Measurements from ENCODE around the gene CSMD2. TPM values are rescaled to one million over a fixed set of nuclear protein-coding genes. Genes with fewer than 3 reads are reported as not detected.

Gene CSMD2
- total and polyA plus RNA-seq, 2 experiments from 2014 or later: 5.3 to 16.6 TPM

- TF ChIP-seq CREB1 (CRISPR knock-in tag; IDR thresholded peaks at IDR 0.05; ENCODE audit: low read depth) (no peak), NANOG (IDR thresholded peaks at IDR 0.05; ENCODE audit: borderline replicate concordance) (no peak), JUNB (IDR thresholded peaks at IDR 0.05; ENCODE audit: unreplicated experiment) (no peak), ZNF114 (CRISPR knock-in tag; IDR thresholded peaks at IDR 0.05) (no peak)
Measured at GRCh38 chr1:33962061-33962460, 203.0 kb downstream of the CSMD2 start (continued).

GRCh38 chr1:33960188-33960895 lies 204.7 kb downstream of the CSMD2 start:
- H3F3A ChIP-seq (replicated peaks; ENCODE audit: low read depth): no peaks in the 10 kb centered on the region
- DNase-seq (ENCODE audit: low spot score): no peak
- no peak overlapping the region for H3K4me3 Mint-ChIP-seq
- no peak overlapping the region for H2AFZ ChIP-seq
- no peaks in the 10 kb centered on the region; the same call in 1 of the 3 replicates for H3K36me3 Mint-ChIP-seq (ENCODE audit: low read depth)
- no peak overlapping the region for H3K4me3 ChIP-seq
- no peak for ATAC-seq
- H3K9me2 ChIP-seq (ENCODE audit: insufficient read depth): no peaks in the 10 kb centered on the region
- H3K9me3 Mint-ChIP-seq: no peaks in the 10 kb centered on the region
- no peak overlapping the region for H3K4me2 ChIP-seq
- H3K4me1 Mint-ChIP-seq: peaks cover 10% of the 10 kb centered on the region
- H4K20me1 ChIP-seq (replicated peaks; ENCODE audit: insufficient read depth): 0 out of 2 replicates have a peak, but pooled peaks cover 2% of the 10 kb centered on the region
- H3K36me3 ChIP-seq (ENCODE audit: insufficient read depth): no peaks in the 10 kb centered on the region
- peaks cover 15% of the 10 kb centered on the region for H3K27me3 Mint-ChIP-seq (ENCODE audit: insufficient read depth, low read depth, poor library complexity)
- no peak overlapping the region for H3K27ac Mint-ChIP-seq
- H3K27me3 ChIP-seq (ENCODE audit: insufficient read depth): no peaks in the 10 kb centered on the region
- H3K79me2 ChIP-seq (replicated peaks; ENCODE audit: insufficient read depth): no peaks in the 10 kb centered on the region
- no peak overlapping the region for H3K27ac ChIP-seq (ENCODE audit: low read depth)
- no peaks in the 10 kb centered on the region for H3K4me1 ChIP-seq (ENCODE audit: insufficient read depth)
- TF ChIP-seq NANOG (IDR thresholded peaks at IDR 0.05; ENCODE audit: borderline replicate concordance) (no peak), STAT1 (IDR thresholded peaks at IDR 0.05; ENCODE audit: unreplicated experiment) (no peak), REST (IDR thresholded peaks at IDR 0.05; ENCODE audit: unreplicated experiment) (no peak), JUNB (IDR thresholded peaks at IDR 0.05; ENCODE audit: unreplicated experiment) (no peak), POLR2AphosphoS5 (IDR thresholded peaks at IDR 0.05; ENCODE audit: low read depth) (no peak), ZNF462 (CRISPR knock-in tag; IDR thresholded peaks at IDR 0.05) (no peak), CREB1 (CRISPR knock-in tag; IDR thresholded peaks at IDR 0.05; ENCODE audit: low read depth) (no peak), ETS1 (IDR thresholded peaks at IDR 0.05) (no peak), EZH2 (IDR thresholded peaks at IDR 0.05; ENCODE audit: low read depth, unreplicated experiment) (no peak), ZNF331 (CRISPR knock-in tag; IDR thresholded peaks at IDR 0.05; ENCODE audit: low read depth) (no peak), ZNF114 (CRISPR knock-in tag; IDR thresholded peaks at IDR 0.05) (no peak), CTCF (conservative IDR thresholded peaks at IDR 0.05; ENCODE audit: low read depth in 2 of 2) (no peak)
